Heart left ventricle (tissue), 13 donors: ENCODE measurements around the gene MYO7A.

ENCODE experiments used
- CTCF ChIP-seq, 12 donors: fragments of 200-600 bp; sonication (generic) in 4 of 12; IDR thresholded peaks; one replicate each; pipeline versions ENCODE4 v1.5.0 to v1.8.0; 2018 to 2022; ENCODE audit warnings: antibody characterized with exemption in 12 of 12, mild to moderate bottlenecking in 5 of 12
- POLR2A ChIP-seq, 2 donors: fragments of 450-650 bp; IDR thresholded peaks; one replicate each; pipeline ENCODE4 v1.6.1; 2017; ENCODE audit warnings: antibody characterized with exemption in 2 of 2, mild to moderate bottlenecking in 2 of 2, moderate library complexity in 2 of 2
- donor health status: ischemic (EF 13 %, LVEDD 7.1; RV severe dilation, severe dysfunction).
- donor health status: DM: no; HTN: yes; CAD: no.
- donor health status: DM: no; HTN: no; CAD: no.
- donor health status: ischemic (EF 25% LVEDD 6.9; RV normal size, moderate dysfunction).
- donor health status: ischemic (EF 25% LVEDD 5.7; RV mildly dilated, moderate dysfunction).
- donor health status: ischemic (EF 35%, LVEDD 5.7; RV mildly dilated, moderate dysfunction).
- donor health status: nonischemic (EF 11% LVEDD 7.7; RV severe dilation, severe dysfunction).
- donor health status: DM: yes; HTN: yes; CAD: no.
- donor health status: PGD.
- donor health status: ischemic (EF 29% LVEDD 5.4; RV normal size, mild dysfunction).
- donor health status: nonischemic (EF 23%, LVEDD 6.1; RV moderate dilation, normal function).

GRCh38 chr11:77143405-77144020 lies 15.5 kb downstream of the MYO7A start:
- TF ChIP-seq POLR2A (IDR thresholded peaks at IDR 0.05) = no peak
- no peak for TF ChIP-seq CTCF (IDR thresholded peaks at IDR 0.05)
